Activated T-cell treated with anti-CD3 and anti-CD28 coated beads, Interleukin-2, amount 50 U/mL, for 4 hours (primary cell): ENCODE results near the gene GPR171. TPM values are rescaled to one million over a fixed set of nuclear protein-coding genes. Genes with fewer than 3 reads are reported as not detected.
"Not testable (repeated sequence)": the region's sequence is repeated elsewhere in the genome, so short reads cannot be mapped to it uniquely, and the experiment has no call there.

Source experiments
- ATAC-seq, 2 donors: fragments of 200-7000 bp; cut with Tn5 transposase; one replicate each; pipeline ENCODE4 v1.10.0; 2021
- DNase-seq: peaks from one replicate; pipeline ENCODE4 v3.0.0-alpha.2; 2020
- H3K27me3 Mint-ChIP-seq: one replicate; pipeline ENCODE4 v1.8.0; 2021; ENCODE audit warnings: low read depth, mixed read lengths
- H3K36me3 Mint-ChIP-seq: one replicate; pipeline ENCODE4 v1.8.0; 2022; ENCODE audit warnings: mixed read lengths; ENCODE audit not compliant: insufficient read depth
- H3K4me1 Mint-ChIP-seq: one replicate; pipeline ENCODE4 v1.8.0; 2021; ENCODE audit warnings: low read depth, mixed read lengths
- H3K4me3 Mint-ChIP-seq: one replicate; pipeline ENCODE4 v1.8.0; 2021; ENCODE audit warnings: mild to moderate bottlenecking, moderate library complexity, mixed read lengths
- H3K9me3 Mint-ChIP-seq: one replicate; pipeline ENCODE4 v1.8.0; 2021; ENCODE audit warnings: mixed read lengths
- total RNA-seq, 3 donors: library from RNA; stranded (reverse); gene quantifications; one replicate each; pipeline ENCODE4 v1.2.1, GENCODE V29; 2021

GPR171 gene
- 10 to 100 TPM; 72.2 to 85.8 (median 75.3) TPM for total RNA-seq

GRCh38 chr3:151203051-151203420 is at the start of gene GPR171:
TSS of gene GPR171 (minus strand) at chr3:151203216. CDS start at chr3:151199386, 3,830 bp downstream.
- Mint-ChIP-seq H3K36me3 (peaks cover 32% of the 10 kb centered on the region), H3K4me3 (peak within 1 kb of the TSS; percentile 90), H3K27me3 (no peaks in the 10 kb centered on the region), H3K4me1 (peaks cover 63% of the 10 kb centered on the region), H3K9me3 (no peaks in the 10 kb centered on the region)
- ATAC-seq (peak; percentile 77 to 81), DNase-seq (peak; percentile 61)

- Mint-ChIP-seq H3K4me3 (no peak overlapping the region), H3K4me1 (no peaks in the 10 kb centered on the region), H3K9me3 (no peaks in the 10 kb centered on the region), H3K27me3 (no peaks in the 10 kb centered on the region), H3K36me3 (no peaks in the 10 kb centered on the region)
- DNase-seq (no peak), ATAC-seq (no peak)
Observed at GRCh38 chr3:151248772-151249337, 45.8 kb upstream of the GPR171 start.

GRCh38 chr3:151242006-151242405 is 39.0 kb upstream of the GPR171 start:
- H3K4me1 Mint-ChIP-seq, H3K36me3 Mint-ChIP-seq, DNase-seq, ATAC-seq, H3K9me3 Mint-ChIP-seq, H3K4me3 Mint-ChIP-seq, H3K27me3 Mint-ChIP-seq: not testable (repeated sequence)

GRCh38 chr3:151236736-151237135 is 33.7 kb upstream of the GPR171 start:
- Mint-ChIP-seq H3K4me3 (no peak overlapping the region), H3K27me3 (peaks cover 2% of the 10 kb centered on the region), H3K9me3 (no peaks in the 10 kb centered on the region), H3K4me1 (no peaks in the 10 kb centered on the region), H3K36me3 (no peaks in the 10 kb centered on the region)
- no peak for DNase-seq
- no peak for ATAC-seq

GRCh38 chr3:151236316-151236715 is 33.3 kb upstream of the GPR171 start:
- H3K9me3 Mint-ChIP-seq, result no peaks in the 10 kb centered on the region
- ATAC-seq, result no peak
- no peaks in the 10 kb centered on the region for H3K36me3 Mint-ChIP-seq

GRCh38 chr3:151234825-151235224 is 31.8 kb upstream of the GPR171 start:
- H3K27me3 Mint-ChIP-seq, result no peaks in the 10 kb centered on the region
- no peak for ATAC-seq
- no peak overlapping the region for H3K4me3 Mint-ChIP-seq
- peaks cover 16% of the 10 kb centered on the region for H3K4me1 Mint-ChIP-seq
- no peaks in the 10 kb centered on the region for H3K9me3 Mint-ChIP-seq
- no peaks in the 10 kb centered on the region for H3K36me3 Mint-ChIP-seq
- no peak for DNase-seq

More at GRCh38 chr3:151236316-151236715, 33.3 kb upstream of the GPR171 start:
- no peak for DNase-seq
- Mint-ChIP-seq H3K27me3 (no peaks in the 10 kb centered on the region), H3K4me1 (peaks cover 3% of the 10 kb centered on the region), H3K4me3 (no peak overlapping the region)

GRCh38 chr3:151232991-151233390 is 30.0 kb upstream of the GPR171 start:
- peaks cover 24% of the 10 kb centered on the region for H3K4me1 Mint-ChIP-seq
- peak in 1 of 2 donors; percentile 24 for ATAC-seq
- DNase-seq, result no peak
- H3K27me3 Mint-ChIP-seq, result no peaks in the 10 kb centered on the region
- no peaks in the 10 kb centered on the region for H3K9me3 Mint-ChIP-seq
- no peaks in the 10 kb centered on the region for H3K36me3 Mint-ChIP-seq
- no peak overlapping the region for H3K4me3 Mint-ChIP-seq

- H3K36me3 Mint-ChIP-seq, H3K9me3 Mint-ChIP-seq, DNase-seq, H3K27me3 Mint-ChIP-seq, ATAC-seq, H3K4me3 Mint-ChIP-seq: not testable (repeated sequence)
- H3K4me1 Mint-ChIP-seq, result peaks cover 30% of the 10 kb centered on the region
Observed at GRCh38 chr3:151232403-151232802, 29.4 kb upstream of the GPR171 start.

- peaks cover 46% of the 10 kb centered on the region for H3K4me1 Mint-ChIP-seq
- peak overlapping the region; percentile 9 for H3K4me3 Mint-ChIP-seq
- ATAC-seq, result no peak
- no peaks in the 10 kb centered on the region for H3K36me3 Mint-ChIP-seq
- DNase-seq, result no peak
- no peaks in the 10 kb centered on the region for H3K27me3 Mint-ChIP-seq
- no peaks in the 10 kb centered on the region for H3K9me3 Mint-ChIP-seq
Observed at GRCh38 chr3:151230646-151231045, 27.6 kb upstream of the GPR171 start.

GRCh38 chr3:151228666-151229040 is 25.6 kb upstream of the GPR171 start:
- peaks cover 60% of the 10 kb centered on the region for H3K4me1 Mint-ChIP-seq
- H3K36me3 Mint-ChIP-seq, result no peaks in the 10 kb centered on the region
- no peak for ATAC-seq
- no peak overlapping the region for H3K4me3 Mint-ChIP-seq
- H3K9me3 Mint-ChIP-seq, result no peaks in the 10 kb centered on the region
- H3K27me3 Mint-ChIP-seq, result no peaks in the 10 kb centered on the region
- no peak for DNase-seq

- no peak overlapping the region for H3K4me3 Mint-ChIP-seq
- peak; percentile 69 to 71 for ATAC-seq
- peaks cover 60% of the 10 kb centered on the region for H3K4me1 Mint-ChIP-seq
- DNase-seq, result peak; percentile 78
- peaks cover 3% of the 10 kb centered on the region for H3K9me3 Mint-ChIP-seq
- H3K27me3 Mint-ChIP-seq, result no peaks in the 10 kb centered on the region
- H3K36me3 Mint-ChIP-seq, result no peaks in the 10 kb centered on the region
Observed at GRCh38 chr3:151227807-151228665, 25.0 kb upstream of the GPR171 start.

GRCh38 chr3:151227266-151227806 is 24.3 kb upstream of the GPR171 start:
- no peaks in the 10 kb centered on the region for H3K36me3 Mint-ChIP-seq
- H3K9me3 Mint-ChIP-seq, result peaks cover 6% of the 10 kb centered on the region
- peak; percentile 11 to 13 for ATAC-seq
- DNase-seq, result no peak
- peaks cover 60% of the 10 kb centered on the region for H3K4me1 Mint-ChIP-seq
- H3K27me3 Mint-ChIP-seq, result no peaks in the 10 kb centered on the region
- no peak overlapping the region for H3K4me3 Mint-ChIP-seq

GRCh38 chr3:151226825-151227224 is 23.8 kb upstream of the GPR171 start:
- ATAC-seq, result no peak
- peaks cover 60% of the 10 kb centered on the region for H3K4me1 Mint-ChIP-seq
- DNase-seq, result no peak
- H3K9me3 Mint-ChIP-seq, result peaks cover 11% of the 10 kb centered on the region
- H3K4me3 Mint-ChIP-seq, result no peak overlapping the region
- no peaks in the 10 kb centered on the region for H3K27me3 Mint-ChIP-seq
- H3K36me3 Mint-ChIP-seq, result no peaks in the 10 kb centered on the region

- Mint-ChIP-seq H3K9me3 (peaks cover 11% of the 10 kb centered on the region), H3K27me3 (no peaks in the 10 kb centered on the region), H3K4me1 (peaks cover 55% of the 10 kb centered on the region), H3K36me3 (no peaks in the 10 kb centered on the region), H3K4me3 (no peak overlapping the region)
- DNase-seq (no peak), ATAC-seq (peak; percentile 60 to 62)
Observed at GRCh38 chr3:151226088-151226563, 23.1 kb upstream of the GPR171 start.
